Kidney (tissue), 14 donors: Measurements from ENCODE around the gene ANKDD1A. TPM values are rescaled to one million over a fixed set of nuclear protein-coding genes. Genes with fewer than 3 reads are reported as not detected.

Experiments
- DNase-seq, 5 donors: peaks; one replicate each; pipeline ENCODE4 v3.0.0-alpha.2; 2013 to 2020
- FAIRE-seq: peaks from 2 replicates; lab custom pipeline; 2012; peaks lifted over from hg19 to GRCh38; lab: Jason Lieb, UNC
- H3K27ac ChIP-seq, 2 donors: one replicate each; pipeline ENCODE4 v1.7.0; 2013; ENCODE audit warnings: low read depth in 2 of 2, low read length in 2 of 2, inconsistent platforms in 1 of 2
- H3K27me3 ChIP-seq: one replicate; pipeline ENCODE4 v1.7.1; 2013; ENCODE audit warnings: low read length, inconsistent platforms; ENCODE audit not compliant: control insufficient read depth, insufficient read depth
- H3K36me3 ChIP-seq, 3 donors: one replicate each; pipeline versions ENCODE4 v1.7.0 to v1.7.1; 2013; ENCODE audit warnings: low read length in 3 of 3, control low read depth in 1 of 3, inconsistent platforms in 1 of 3; ENCODE audit not compliant: insufficient read depth in 3 of 3, control insufficient read depth in 2 of 3
- H3K4me1 ChIP-seq, 3 donors: one replicate each; pipeline versions ENCODE4 v1.7.0 to v1.7.1; 2013; ENCODE audit warnings: low read length in 3 of 3, inconsistent platforms in 1 of 3, low read depth in 1 of 3; ENCODE audit not compliant: control insufficient read depth in 2 of 3, insufficient read depth in 2 of 3
- H3K4me3 ChIP-seq, 3 donors: one replicate each; pipeline versions ENCODE4 v1.7.0 to v1.8.1; 2013; ENCODE audit warnings: low read length in 3 of 3, control low read depth in 1 of 3, inconsistent platforms in 1 of 3
- H3K9ac ChIP-seq, 3 donors: one replicate each; pipeline versions ENCODE4 v1.7.0 to v1.7.1; 2013; ENCODE audit warnings: low read length in 3 of 3, control low read depth in 1 of 3, inconsistent platforms in 1 of 3
- H3K9me3 ChIP-seq, 3 donors: one replicate each; pipeline versions ENCODE4 v1.7.0 to v1.7.1; 2013; ENCODE audit warnings: low read length in 3 of 3, control low read depth in 1 of 3, inconsistent platforms in 1 of 3; ENCODE audit not compliant: control insufficient read depth in 2 of 3, insufficient read depth in 1 of 3
- CTCF ChIP-seq: IDR thresholded peaks from 3 replicates; pipeline ENCODE4 v1.5.1; 2012; ENCODE audit warnings: mild to moderate bottlenecking, moderate library complexity, borderline replicate concordance; ENCODE audit not compliant: insufficient read depth; ENCODE audit errors: extremely low read depth
- intact Hi-C: fragments of 100-400 bp; cut with DNase I; formaldehyde crosslinking; loops from one replicate; pipeline ENCODE4 v1.11.1; 2022
- polyA plus RNA-seq: library from polyadenylated mRNA; stranded (reverse); fragments of 350-450 nt; fragmentation: Illumina TruSeq; extraction: RNeasy Lipid Tissue Mini Kit (QIAGEN cat#74804); gene quantifications from one replicate; pipeline ENCODE4 v1.2.3, GENCODE V29; 2014; ENCODE audit warnings: low read depth, low replicate concordance; ENCODE audit not compliant: insufficient read depth
- total RNA-seq: library from RNA; stranded (reverse); fragmentation: NEBNext Ultra II Directional; extraction: Animal tissue kit (Norgen Biotek cat#: 25700); gene quantifications from one replicate; pipeline ENCODE4 v1.2.1, GENCODE V29; 2021
- donor health status: control.
- donor health status: control.
- donor health status: control.
- donor health status: control.
- donor health status: control.
- donor health status: DM: yes; HTN: yes; CAD: no.
- donor health status: Normal renal cell carcinoma (clear cell type).

Gene ANKDD1A
- total and polyA plus RNA-seq, 2 donors from 2014 or later = 1.9 to 8.0 TPM

GRCh38 chr15:64864068-64864467, 47.6 kb upstream of the ANKDD1A start:
- H3K36me3 ChIP-seq = peaks cover 0 to 20% (median 15%) of the 10 kb centered on the region in 3 donors
- no peak for TF ChIP-seq CTCF
- H3K4me3 ChIP-seq = no peak overlapping the region
- no peak for FAIRE-seq
- DNase-seq = peak in 2 of 5 donors; percentile 42 to 49
- no peaks in the 10 kb centered on the region for H3K9me3 ChIP-seq
- H3K4me1 ChIP-seq = no peaks in the 10 kb centered on the region
- H3K27me3 ChIP-seq = no peaks in the 10 kb centered on the region
- no peak overlapping the region for H3K27ac ChIP-seq
- intact Hi-C loops = no loop called here
- no peak overlapping the region for H3K9ac ChIP-seq

- H3K9me3 ChIP-seq = no peaks in the 10 kb centered on the region
- no peaks in the 10 kb centered on the region for H3K27me3 ChIP-seq
- no peak overlapping the region for H3K9ac ChIP-seq
- no peak overlapping the region for H3K27ac ChIP-seq
- H3K4me1 ChIP-seq = no peaks in the 10 kb centered on the region
- no peak for TF ChIP-seq CTCF
- DNase-seq (no peak), FAIRE-seq (no peak)
- peaks cover 0 to 13% (median 10%) of the 10 kb centered on the region in 3 donors for H3K36me3 ChIP-seq
- H3K4me3 ChIP-seq = no peak overlapping the region
- intact Hi-C loops = no loop called here
Observed at GRCh38 chr15:64865126-64865997, 46.3 kb upstream of the ANKDD1A start.

GRCh38 chr15:64865998-64866520, 45.6 kb upstream of the ANKDD1A start:
- TF ChIP-seq CTCF = no peak
- peak in 1 of 5 donors; percentile 68 for DNase-seq
- H3K4me3 ChIP-seq = no peak overlapping the region
- intact Hi-C loops = no loop called here
- H3K9me3 ChIP-seq = no peaks in the 10 kb centered on the region
- H3K9ac ChIP-seq = no peak overlapping the region
- no peaks in the 10 kb centered on the region for H3K4me1 ChIP-seq
- H3K36me3 ChIP-seq = peaks cover 0 to 6% (median 5%) of the 10 kb centered on the region in 3 donors
- H3K27me3 ChIP-seq = no peaks in the 10 kb centered on the region
- H3K27ac ChIP-seq = no peak overlapping the region
- FAIRE-seq = no peak
